ENCODE measurements around the gene DUOX1.

GRCh38 chr15:45141386-45141785, 11.6 kb downstream of the DUOX1 start:
- TF ChIP-seq CTCF (IDR thresholded peaks at IDR 0.05) (no peak), EZH2 (IDR thresholded peaks at IDR 0.05; ENCODE audit: borderline replicate concordance, insufficient read depth, low read depth, low read length, poor library complexity, severe bottlenecking) (no peak)
